ENCODE measurements around the gene FSIP1.

DNA sequence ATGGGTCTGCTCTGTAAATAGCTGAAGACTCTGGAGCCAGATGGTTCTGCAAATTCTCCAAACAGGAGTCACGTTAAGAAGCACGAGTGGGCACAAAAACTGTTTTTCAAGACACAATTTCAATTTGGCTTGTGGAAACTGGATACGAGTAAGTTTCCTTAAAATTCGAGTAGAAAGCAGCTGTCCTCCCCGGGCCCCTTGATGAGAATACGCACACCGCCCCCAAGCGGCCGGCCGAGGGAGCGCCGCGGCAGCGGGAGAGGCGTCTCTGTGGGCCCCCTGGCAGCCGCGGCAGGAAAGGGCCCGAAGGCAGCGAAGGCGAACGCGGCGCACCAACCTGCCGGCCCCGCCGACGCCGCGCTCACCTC, 202.5 kb downstream of the FSIP1 start:
- TF ChIP-seq CTCF (IDR thresholded peaks at IDR 0.05) (peak; percentile 95 to 99 (median 99)), POLR2A (IDR thresholded peaks at IDR 0.05) (no peak)

Measured in tibial nerve (tissue), 3 donors.